Adipocyte (in vitro differentiated cells): Measurements from ENCODE around the gene CPXM2.

Experiments
- DNase-seq: peaks from one replicate; pipeline ENCODE4 v3.0.0-alpha.2; 2015; ENCODE audit warnings: low read depth
- H3K27me3 ChIP-seq: replicated peaks from 2 replicates; pipeline ENCODE4 v1.7.0; 2013; ENCODE audit warnings: mild to moderate bottlenecking, low read length, moderate library complexity; ENCODE audit not compliant: control insufficient read depth, insufficient read depth
- H3K36me3 ChIP-seq: 2 replicates; pipeline ENCODE4 v1.7.0; 2013; ENCODE audit warnings: low read length, mild to moderate bottlenecking, moderate library complexity; ENCODE audit not compliant: control insufficient read depth, insufficient read depth, severe bottlenecking
- H3K4me1 ChIP-seq: 2 replicates; pipeline ENCODE4 v1.7.0; 2013; ENCODE audit warnings: mild to moderate bottlenecking, low read length, moderate library complexity; ENCODE audit not compliant: control insufficient read depth, insufficient read depth
- H3K4me3 ChIP-seq: 2 replicates; pipeline ENCODE4 v1.7.0; 2013; ENCODE audit warnings: mild to moderate bottlenecking, low read length, moderate library complexity
- H3K9ac ChIP-seq: 2 replicates; pipeline ENCODE4 v1.7.0; 2013; ENCODE audit warnings: mild to moderate bottlenecking, low read length, moderate library complexity
- H3K9me3 ChIP-seq: 2 replicates; pipeline ENCODE4 v1.7.0; 2013; ENCODE audit warnings: mild to moderate bottlenecking, low read length, moderate library complexity; ENCODE audit not compliant: control insufficient read depth

The CPXM2 gene

DNA sequence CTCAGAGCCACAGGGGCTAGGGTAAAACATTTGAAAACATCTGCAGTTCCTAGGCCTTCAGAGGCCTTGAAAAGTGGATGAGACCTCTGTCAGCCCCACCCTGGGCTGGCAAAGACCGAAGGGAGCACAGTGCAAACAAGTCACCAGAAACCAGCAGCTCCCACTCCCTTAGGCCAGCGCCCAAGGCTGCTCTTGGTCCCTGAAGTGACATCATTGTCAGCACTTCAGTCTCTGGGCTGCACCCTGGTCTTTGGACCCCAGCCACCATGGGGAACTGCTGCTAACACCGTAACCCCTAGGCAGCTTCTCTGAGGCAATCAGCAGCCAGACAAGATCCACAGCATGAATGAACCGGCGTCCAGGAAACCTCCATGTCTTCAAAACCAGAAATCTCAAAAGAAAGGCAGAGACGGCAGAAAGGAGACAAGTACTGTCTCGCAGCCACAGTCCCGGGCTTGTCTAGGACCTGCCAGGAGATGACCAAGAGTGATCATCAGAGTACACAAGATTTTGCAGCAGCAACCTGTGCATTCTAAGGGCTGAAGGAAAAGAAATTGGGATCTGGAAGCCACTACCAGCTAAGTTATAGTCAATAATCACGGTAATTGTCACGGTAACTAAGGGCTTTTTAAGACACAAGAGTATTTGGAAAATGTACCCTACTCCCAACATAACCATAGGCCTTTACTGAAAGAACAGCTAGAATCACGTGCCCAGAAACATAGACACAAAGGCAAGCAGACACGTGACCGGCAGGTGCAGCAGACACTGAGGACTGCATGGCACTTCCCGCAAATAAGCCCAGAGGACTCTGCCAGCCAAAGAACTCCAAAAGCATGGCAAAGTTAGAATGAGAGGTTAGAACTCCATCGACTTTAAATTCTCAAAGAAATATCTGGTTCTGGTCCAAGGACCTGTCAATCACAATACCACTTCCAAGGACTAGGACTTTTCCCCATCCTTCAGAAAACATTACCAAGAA lies 23.3 kb downstream of the CPXM2 start:
- DNase-seq, result no peak
- Histone ChIP-seq H3K4me1 (peaks cover 7% of the 10 kb centered on the region), H3K9me3 (peaks cover 9% of the 10 kb centered on the region), H3K27me3 (no peaks in the 10 kb centered on the region), H3K9ac (no peak overlapping the region), H3K4me3 (no peak overlapping the region), H3K36me3 (no peaks in the 10 kb centered on the region)

DNA sequence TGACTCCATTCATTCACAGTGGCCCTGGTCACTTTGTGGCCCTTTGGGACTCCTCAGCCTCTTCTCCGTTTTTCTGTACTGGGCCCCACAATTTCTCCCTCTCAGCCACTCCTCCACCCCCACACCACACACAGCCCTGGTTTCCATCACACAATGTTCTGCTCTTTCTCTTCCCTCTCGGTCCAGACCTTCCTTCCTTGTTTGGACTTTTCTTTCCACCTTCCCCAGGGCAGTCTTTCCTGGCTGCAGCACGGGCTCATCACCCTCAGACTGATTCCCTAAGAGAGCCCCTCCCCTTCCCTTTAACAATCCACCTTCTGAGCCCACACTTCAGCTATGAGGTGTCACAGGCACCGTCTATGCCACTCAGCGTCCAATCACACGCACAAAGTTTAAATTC lies 25.7 kb downstream of the CPXM2 start:
- no peak for DNase-seq
- Histone ChIP-seq H3K36me3 (no peaks in the 10 kb centered on the region), H3K4me1 (peaks cover 7% of the 10 kb centered on the region), H3K9me3 (no peaks in the 10 kb centered on the region), H3K9ac (no peak overlapping the region), H3K27me3 (no peaks in the 10 kb centered on the region), H3K4me3 (no peak overlapping the region)

DNA sequence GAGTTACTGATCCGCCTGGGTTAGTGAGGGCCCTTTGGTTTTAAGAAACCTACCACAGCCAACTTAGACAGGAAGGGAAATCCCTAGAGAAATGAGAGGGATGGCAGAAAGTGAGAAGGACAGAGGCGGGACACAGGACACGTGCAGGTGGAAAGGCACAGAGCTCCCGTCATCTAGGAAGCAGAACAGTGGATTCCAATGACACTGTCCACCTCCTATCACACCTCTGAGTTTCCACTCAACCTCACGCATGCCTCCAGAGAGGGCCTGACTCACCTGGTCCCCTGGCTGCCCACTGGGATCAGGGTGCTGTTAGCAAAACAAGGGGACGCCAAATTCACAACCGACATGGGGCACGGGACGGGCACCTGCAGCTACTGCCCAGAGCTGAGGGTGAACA lies 26.3 kb downstream of the CPXM2 start:
- Histone ChIP-seq H3K4me3 (no peak overlapping the region), H3K9me3 (no peaks in the 10 kb centered on the region), H3K4me1 (peaks cover 7% of the 10 kb centered on the region), H3K9ac (no peak overlapping the region), H3K27me3 (no peaks in the 10 kb centered on the region), H3K36me3 (no peaks in the 10 kb centered on the region)
- DNase-seq, result no peak

DNA sequence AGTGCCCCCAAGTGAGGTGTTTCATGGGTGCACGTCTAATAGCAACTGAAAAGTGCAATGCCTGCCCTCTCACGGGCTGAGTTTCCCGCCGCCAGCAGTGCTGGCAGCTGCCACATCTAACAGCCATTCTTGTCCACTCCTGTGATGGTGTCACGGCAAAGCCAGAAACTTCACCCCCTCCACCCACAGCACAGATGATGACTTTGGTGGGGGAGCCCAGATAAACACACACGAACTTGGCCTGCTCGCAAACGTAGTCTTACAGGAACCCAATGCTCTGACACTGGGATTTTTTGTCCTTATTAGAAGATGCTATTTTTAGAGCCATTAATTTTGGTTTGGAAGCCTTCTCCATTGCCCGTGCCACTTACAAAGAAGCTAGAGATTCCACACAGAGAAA lies 26.7 kb downstream of the CPXM2 start:
- H3K9ac ChIP-seq, result no peak overlapping the region
- no peaks in the 10 kb centered on the region for H3K36me3 ChIP-seq
- no peaks in the 10 kb centered on the region for H3K27me3 ChIP-seq
- peaks cover 7% of the 10 kb centered on the region for H3K4me1 ChIP-seq
- no peak for DNase-seq
- no peaks in the 10 kb centered on the region for H3K9me3 ChIP-seq
- no peak overlapping the region for H3K4me3 ChIP-seq

DNA sequence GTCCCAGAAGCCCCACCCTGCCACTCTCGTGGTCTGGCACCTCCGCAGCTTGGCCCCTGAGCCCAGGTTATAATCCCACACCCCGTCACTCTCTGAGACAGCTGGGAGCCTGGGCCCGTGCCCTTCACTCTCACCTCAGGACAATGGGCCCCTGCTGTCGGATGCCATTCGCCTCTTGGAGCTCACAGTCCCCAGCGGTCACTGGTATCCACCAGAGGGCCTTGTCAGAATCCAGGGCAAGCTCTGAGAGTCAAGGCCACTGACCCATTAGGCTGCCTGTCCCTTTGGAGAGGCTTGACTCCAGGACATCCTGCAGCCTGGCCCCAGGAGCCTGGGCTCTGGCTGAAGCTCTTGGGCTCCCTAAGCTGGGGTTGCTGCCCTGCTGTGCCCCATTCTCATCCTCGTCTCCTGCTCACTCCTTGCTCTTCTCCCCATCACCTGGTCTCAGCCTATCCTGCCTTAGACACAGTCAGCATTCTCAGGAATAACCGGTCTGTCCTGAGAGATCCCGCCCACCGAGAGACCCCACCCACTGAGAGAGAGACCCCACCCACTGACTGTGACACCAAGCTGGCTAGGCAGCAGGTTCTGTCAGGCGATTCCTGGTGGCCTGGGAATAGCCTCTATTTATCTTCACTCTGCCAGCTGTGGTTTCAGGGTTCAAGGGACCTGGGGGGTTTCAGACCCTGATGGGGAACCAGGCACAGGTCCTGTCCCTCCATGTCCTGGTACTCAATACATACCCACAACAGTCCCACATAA lies 27.7 kb downstream of the CPXM2 start:
- H3K9me3 ChIP-seq, result no peaks in the 10 kb centered on the region
- DNase-seq, result no peak
- no peaks in the 10 kb centered on the region for H3K27me3 ChIP-seq
- H3K4me3 ChIP-seq, result no peak overlapping the region
- peaks cover 7% of the 10 kb centered on the region for H3K4me1 ChIP-seq
- H3K36me3 ChIP-seq, result no peaks in the 10 kb centered on the region
- no peak overlapping the region for H3K9ac ChIP-seq

DNA sequence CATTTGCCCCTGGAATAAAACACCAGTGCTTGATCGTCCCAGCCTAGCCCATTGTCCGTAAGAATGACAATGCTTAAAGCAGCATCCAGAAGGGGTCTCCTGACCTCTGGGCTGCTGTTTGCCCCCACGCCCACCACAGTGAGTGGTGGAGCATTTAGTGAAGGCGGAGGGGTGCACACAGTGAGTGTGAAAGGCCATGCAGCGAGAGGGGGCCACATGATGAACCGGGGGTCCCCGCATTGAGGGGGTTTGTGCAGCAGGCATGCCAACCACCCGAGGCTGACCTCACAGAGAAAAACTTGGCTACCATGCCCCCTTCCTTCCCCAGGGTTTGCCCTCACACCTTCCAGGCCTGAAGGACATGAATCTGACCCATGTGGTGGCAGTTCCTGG lies 28.4 kb downstream of the CPXM2 start:
- Histone ChIP-seq H3K9ac (no peak overlapping the region), H3K9me3 (no peaks in the 10 kb centered on the region), H3K27me3 (no peaks in the 10 kb centered on the region), H3K4me3 (no peak overlapping the region), H3K36me3 (no peaks in the 10 kb centered on the region), H3K4me1 (peaks cover 11% of the 10 kb centered on the region)
- no peak for DNase-seq

DNA sequence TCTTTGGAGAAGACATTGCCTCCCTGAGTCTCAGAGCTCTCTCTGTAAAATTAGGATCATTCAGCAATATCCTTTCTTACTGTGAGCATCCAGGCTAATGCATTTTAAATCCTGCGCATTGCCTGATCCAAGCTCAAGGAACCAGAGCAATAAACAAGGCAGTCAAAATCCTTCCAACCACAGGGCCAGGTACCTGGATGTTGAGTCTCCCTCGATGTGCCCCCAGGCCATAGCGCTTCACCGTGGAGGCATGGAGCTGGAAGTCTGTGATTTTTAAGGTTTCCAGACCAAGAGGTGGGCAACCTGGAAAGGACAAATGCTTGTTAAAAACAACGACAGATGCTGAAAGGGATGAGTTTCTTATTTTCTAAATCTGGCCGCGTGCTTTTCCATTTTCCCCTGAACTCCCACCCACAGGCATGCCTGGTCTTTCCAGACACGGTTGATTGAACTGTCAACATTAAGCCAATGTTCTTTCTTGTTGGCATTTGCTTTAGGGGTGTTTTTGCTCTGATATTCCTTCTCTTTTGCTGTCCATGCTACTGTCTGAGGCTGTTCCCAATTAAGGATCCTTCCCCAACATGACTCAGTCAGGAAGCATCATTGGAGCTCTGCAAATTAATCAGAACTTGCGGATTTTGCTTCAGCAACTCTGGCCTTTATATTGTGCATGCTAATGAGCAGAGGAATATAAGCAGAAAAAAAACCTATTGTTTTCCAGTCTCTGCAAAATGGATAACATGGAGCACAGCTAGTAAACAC lies 29.0 kb downstream of the CPXM2 start:
- DNase-seq, result peak; percentile 75
- Histone ChIP-seq H3K4me1 (peaks cover 13% of the 10 kb centered on the region), H3K9ac (no peak overlapping the region)

DNA sequence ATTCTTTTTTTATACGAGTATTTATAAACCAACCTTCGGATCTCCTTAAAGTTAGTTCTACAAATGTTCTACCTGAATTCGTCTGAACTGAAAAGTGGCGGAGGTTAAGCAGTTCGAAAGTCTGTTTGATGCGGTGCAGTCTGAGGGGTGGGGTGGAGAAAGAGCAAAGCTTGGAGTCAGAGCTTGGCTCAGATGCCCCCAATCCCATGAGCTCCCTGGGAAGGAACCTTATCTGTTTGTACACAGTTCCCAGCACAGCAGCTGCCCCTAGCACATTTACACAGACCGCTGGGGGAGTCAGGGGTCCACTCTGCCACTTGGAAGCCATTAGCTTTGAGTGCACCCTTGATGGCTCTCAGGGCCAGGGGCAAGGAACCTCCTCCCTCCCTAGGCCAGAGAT lies 30.8 kb downstream of the CPXM2 start:
- H3K9me3 ChIP-seq, result no peaks in the 10 kb centered on the region
- no peak overlapping the region for H3K4me3 ChIP-seq
- H3K27me3 ChIP-seq, result no peaks in the 10 kb centered on the region
- H3K36me3 ChIP-seq, result no peaks in the 10 kb centered on the region
- peaks cover 15% of the 10 kb centered on the region for H3K4me1 ChIP-seq
- no peak overlapping the region for H3K9ac ChIP-seq
- DNase-seq, result no peak

More for the DNA sequence above, 29.0 kb downstream of the CPXM2 start:
- no peak overlapping the region for H3K4me3 ChIP-seq
- H3K27me3 ChIP-seq, result no peaks in the 10 kb centered on the region
- no peaks in the 10 kb centered on the region for H3K9me3 ChIP-seq
- H3K36me3 ChIP-seq, result no peaks in the 10 kb centered on the region

DNA sequence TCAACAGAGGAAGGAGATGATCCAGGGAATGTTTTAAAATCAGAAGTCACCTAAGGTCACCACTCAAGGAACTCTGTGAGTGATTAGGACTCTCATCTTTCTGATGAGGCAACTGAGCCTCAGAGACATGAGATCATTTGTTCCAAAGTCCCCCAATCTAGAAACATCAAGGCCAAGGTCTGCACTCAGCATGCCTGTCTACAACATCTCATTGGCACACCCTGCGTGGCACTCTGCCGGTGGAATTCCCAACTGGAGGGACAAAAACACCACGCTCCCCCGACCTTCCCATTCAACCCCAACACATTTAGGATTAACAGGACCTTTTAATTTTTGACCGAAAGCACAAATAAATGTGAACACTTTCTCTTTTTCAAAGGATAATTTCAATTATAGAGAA lies 31.4 kb downstream of the CPXM2 start:
- Histone ChIP-seq H3K4me3 (no peak overlapping the region), H3K27me3 (no peaks in the 10 kb centered on the region), H3K9ac (no peak overlapping the region), H3K4me1 (peaks cover 19% of the 10 kb centered on the region), H3K36me3 (no peaks in the 10 kb centered on the region), H3K9me3 (no peaks in the 10 kb centered on the region)
- DNase-seq, result no peak

DNA sequence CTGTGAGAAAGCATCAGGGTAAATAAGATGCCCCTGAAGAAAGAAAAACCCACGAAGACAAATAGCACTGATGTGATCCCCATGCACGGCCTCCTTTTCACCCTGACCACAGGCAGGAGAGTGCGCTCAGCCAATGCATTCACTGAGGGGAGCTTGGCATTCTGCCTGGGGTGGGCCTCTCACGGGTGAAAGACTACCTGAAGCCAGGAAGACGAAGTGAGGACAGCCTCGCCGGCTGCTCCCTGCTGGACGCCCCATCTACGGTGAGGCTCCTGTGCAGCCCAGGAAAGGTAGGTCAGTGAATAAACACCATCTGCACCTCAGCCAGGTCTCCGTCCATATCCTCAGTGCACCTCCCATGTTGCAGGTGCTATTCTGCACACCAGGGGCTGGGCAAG lies 32.0 kb downstream of the CPXM2 start:
- Histone ChIP-seq H3K9ac (no peak overlapping the region), H3K9me3 (no peaks in the 10 kb centered on the region), H3K27me3 (no peaks in the 10 kb centered on the region), H3K4me1 (peaks cover 25% of the 10 kb centered on the region), H3K4me3 (no peak overlapping the region), H3K36me3 (no peaks in the 10 kb centered on the region)
- DNase-seq, result no peak
